Epithelial cell of proximal tubule (primary cell): Measurements from ENCODE around the gene NFIC. TPM values are rescaled to one million over a fixed set of nuclear protein-coding genes. Genes with fewer than 3 reads are reported as not detected.
A peak's percentile ranks its signal among the peaks of the same experiment; 100 is the strongest.

Source experiments
- DNase-seq: peaks from one replicate; pipeline ENCODE4 v3.0.0-alpha.2; 2011; ENCODE audit warnings: low read depth
- H3K4me3 ChIP-seq: 2 replicates; pipeline ENCODE4 v1.5.1; 2011; ENCODE audit warnings: low read depth, mild to moderate bottlenecking, low read length
- total RNA-seq: library from RNA; depleted of rRNA; stranded (reverse); fragments of >200 nt; gene quantifications from 2 replicates; pipeline ENCODE4 v1.2.3, GENCODE V29; 2015
- TF ChIP-seq, protein P1 (sequence below): conservative IDR thresholded peaks from 2 replicates; pipeline ENCODE4 v1.5.1; 2012; ENCODE audit warnings: low read depth, mild to moderate bottlenecking, low read length

Gene NFIC
- total RNA-seq, 1 donor from 2014 or later, result 16.8 TPM

GRCh38 chr19:3360421-3361383, 5.7 kb upstream of the NFIC start:
- no peak for DNase-seq
- TF ChIP-seq, protein P1, sequence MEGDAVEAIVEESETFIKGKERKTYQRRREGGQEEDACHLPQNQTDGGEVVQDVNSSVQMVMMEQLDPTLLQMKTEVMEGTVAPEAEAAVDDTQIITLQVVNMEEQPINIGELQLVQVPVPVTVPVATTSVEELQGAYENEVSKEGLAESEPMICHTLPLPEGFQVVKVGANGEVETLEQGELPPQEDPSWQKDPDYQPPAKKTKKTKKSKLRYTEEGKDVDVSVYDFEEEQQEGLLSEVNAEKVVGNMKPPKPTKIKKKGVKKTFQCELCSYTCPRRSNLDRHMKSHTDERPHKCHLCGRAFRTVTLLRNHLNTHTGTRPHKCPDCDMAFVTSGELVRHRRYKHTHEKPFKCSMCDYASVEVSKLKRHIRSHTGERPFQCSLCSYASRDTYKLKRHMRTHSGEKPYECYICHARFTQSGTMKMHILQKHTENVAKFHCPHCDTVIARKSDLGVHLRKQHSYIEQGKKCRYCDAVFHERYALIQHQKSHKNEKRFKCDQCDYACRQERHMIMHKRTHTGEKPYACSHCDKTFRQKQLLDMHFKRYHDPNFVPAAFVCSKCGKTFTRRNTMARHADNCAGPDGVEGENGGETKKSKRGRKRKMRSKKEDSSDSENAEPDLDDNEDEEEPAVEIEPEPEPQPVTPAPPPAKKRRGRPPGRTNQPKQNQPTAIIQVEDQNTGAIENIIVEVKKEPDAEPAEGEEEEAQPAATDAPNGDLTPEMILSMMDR, result no peak
- H3K4me3 ChIP-seq, result peak overlapping the region; percentile 71

GRCh38 chr19:3361384-3362216, 4.8 kb upstream of the NFIC start:
- TF ChIP-seq, protein P1, result no peak
- no peak for DNase-seq
- H3K4me3 ChIP-seq, result peak overlapping the region; percentile 71

GRCh38 chr19:3362217-3362906, 4.0 kb upstream of the NFIC start:
- DNase-seq, result no peak
- H3K4me3 ChIP-seq, result no peak overlapping the region
- TF ChIP-seq, protein P1, result no peak

- no peak for DNase-seq
- no peak overlapping the region for H3K4me3 ChIP-seq
- TF ChIP-seq, protein P1, result no peak
Observed at GRCh38 chr19:3363841-3364500, 2.4 kb upstream of the NFIC start.

- H3K4me3 ChIP-seq, result no peak overlapping the region
- no peak for DNase-seq
- TF ChIP-seq, protein P1, result no peak
Observed at GRCh38 chr19:3364501-3364858, 1.9 kb upstream of the NFIC start.
